ENCODE measurements around the gene AHRR. TPM values are rescaled to one million over a fixed set of nuclear protein-coding genes. Genes with fewer than 3 reads are reported as not detected.

The AHRR gene
- total and polyA plus RNA-seq, 9 of the 15 experiments (the other 6 are each of a cell fraction or from before 2014, with no cell fraction given) = 0.06 to 1.6 (median 0.75) TPM; not detected in 1

DNA sequence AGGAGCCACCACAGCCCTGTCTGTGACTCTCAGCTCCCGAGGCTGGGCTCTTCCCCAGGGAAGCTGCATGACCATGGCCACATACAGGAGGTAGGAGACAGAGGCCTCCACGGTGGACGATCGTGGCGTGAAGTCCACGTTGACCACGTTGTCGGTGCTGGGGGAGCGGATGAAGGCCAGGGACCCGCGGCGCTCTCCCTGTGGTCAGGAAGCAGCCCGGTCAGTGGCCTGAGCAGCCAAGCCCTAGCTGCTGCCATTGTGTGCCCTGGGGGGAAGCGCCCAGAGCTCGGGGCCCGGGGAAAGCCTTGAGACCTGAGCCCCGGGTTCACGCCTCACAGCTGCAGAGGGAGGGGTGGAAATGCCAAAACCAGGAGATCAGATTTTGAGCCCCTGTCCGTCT lies 155.7 kb downstream of the AHRR start:
- H4K20me1 ChIP-seq (replicated peaks; ENCODE audit: control insufficient read depth, insufficient read depth, low read length) = peaks cover 14% of the 10 kb centered on the region; the same call in 1 of the 2 replicates
- H3K27me3 ChIP-seq (ENCODE audit: control insufficient read depth in 2 of 2, insufficient read depth in 2 of 2, low read length in 2 of 2) = peaks cover 22 to 70% of the 10 kb centered on the region in 2 experiments; a peak in 4 of 5 replicates
- ATAC-seq = no peak
- H2AFZ ChIP-seq (ENCODE audit: low read depth, low read length) = no peak overlapping the region
- no peak overlapping the region for H3K4me3 ChIP-seq
- ChIA-PET CTCF (ENCODE audit: low intra/inter-chr PET ratio) (no interaction called here), POLR2A (interaction anchor here (0.6 to 0.8 kb wide), 2 partner anchors 16 to 137 kb away, joined by 4 read pairs; no protein-coding TSS in a partner anchor)
- 20% methylated on average over 19 of the region's 19 CpGs for WGBS (ENCODE audit: insufficient coverage, low coverage, missing lambda C conversion rate)
- no peak overlapping the region for H3K27ac ChIP-seq (ENCODE audit: extremely low read depth, low read depth, low read length)
- peaks cover 6% of the 10 kb centered on the region for H3K79me2 ChIP-seq (ENCODE audit: control insufficient read depth, insufficient read depth, low read length)
- no peaks in the 10 kb centered on the region for H3K36me3 ChIP-seq (ENCODE audit: control insufficient read depth, insufficient read depth, low read length)
- in situ Hi-C loops (cut with MboI) (no loop called here), intact Hi-C loops (cut with micrococcal nuclease) (loop anchor here (10.0 kb wide), 1 partner anchor 138 kb away; the partner anchor contains the start of gene CEP72)
- peaks cover 0 to 85% of the 10 kb centered on the region in 2 experiments; a peak in 3 of 5 replicates for H3K4me1 ChIP-seq (replicated peaks in 1 of 2; ENCODE audit: control insufficient read depth in 2 of 2, insufficient read depth in 2 of 2, low read length in 2 of 2)
- no peaks in the 10 kb centered on the region for H3K9me1 ChIP-seq (ENCODE audit: control insufficient read depth, insufficient read depth, low read length)
- no TSS peak for BruUV-seq (replicated peaks)
- H3K4me2 ChIP-seq (ENCODE audit: insufficient read depth, low read length) = no peak overlapping the region
- TF ChIP-seq, protein P1, sequence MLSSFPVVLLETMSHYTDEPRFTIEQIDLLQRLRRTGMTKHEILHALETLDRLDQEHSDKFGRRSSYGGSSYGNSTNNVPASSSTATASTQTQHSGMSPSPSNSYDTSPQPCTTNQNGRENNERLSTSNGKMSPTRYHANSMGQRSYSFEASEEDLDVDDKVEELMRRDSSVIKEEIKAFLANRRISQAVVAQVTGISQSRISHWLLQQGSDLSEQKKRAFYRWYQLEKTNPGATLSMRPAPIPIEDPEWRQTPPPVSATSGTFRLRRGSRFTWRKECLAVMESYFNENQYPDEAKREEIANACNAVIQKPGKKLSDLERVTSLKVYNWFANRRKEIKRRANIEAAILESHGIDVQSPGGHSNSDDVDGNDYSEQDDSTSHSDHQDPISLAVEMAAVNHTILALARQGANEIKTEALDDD (IDR thresholded peaks at IDR 0.05) = no peak
- TF ChIP-seq ZNF445 (CRISPR knock-in tag; IDR thresholded peaks at IDR 0.05; ENCODE audit: low read depth) = no peak
- no peak for TF ChIP-seq ZNF589 (CRISPR knock-in tag; IDR thresholded peaks at IDR 0.05; ENCODE audit: low read depth)
- TF ChIP-seq ELF1 (tag; IDR thresholded peaks at IDR 0.05) = no peak
- TF ChIP-seq ZNF431 (CRISPR knock-in tag; IDR thresholded peaks at IDR 0.05) = no peak
- H3K9me3 ChIP-seq (replicated peaks; ENCODE audit: control insufficient read depth, insufficient read depth, low read depth, low read length) = no peaks in the 10 kb centered on the region
- FAIRE-seq = no peak
- no peak for DNase-seq (ENCODE audit: extremely low read depth in 1 of 4, low spot score in 3 of 4)
- H3K9ac ChIP-seq (ENCODE audit: insufficient read depth in 1 of 2, low read depth in 2 of 2, low read length in 2 of 2) = no peak overlapping the region
